ENCODE measurements around the gene ALOX15. TPM values are rescaled to one million over a fixed set of nuclear protein-coding genes. Genes with fewer than 3 reads are reported as not detected.
A peak's percentile ranks its signal among the peaks of the same experiment; 100 is the strongest.
"Not testable (repeated sequence)": the region's sequence is repeated elsewhere in the genome, so short reads cannot be mapped to it uniquely, and the experiment has no call there.

The ALOX15 gene
- total RNA-seq, 1 donor from 2014 or later = 1.7 TPM

GRCh38 chr17:4658478-4659305, 17.2 kb upstream of the ALOX15 start:
- H3K4me3 ChIP-seq = no peak overlapping the region
- no peaks in the 10 kb centered on the region for H3K4me1 ChIP-seq
- intact Hi-C loops (cut with DNase I) = no loop called here
- DNase-seq (peak; percentile 7), ATAC-seq (peak; percentile 27)
- H3K27ac ChIP-seq = no peak overlapping the region
- H3K9me3 ChIP-seq = no peaks in the 10 kb centered on the region
- no peaks in the 10 kb centered on the region for H3K36me3 ChIP-seq
- H3K27me3 ChIP-seq = peaks cover 6% of the 10 kb centered on the region
- TF ChIP-seq CTCF (IDR thresholded peaks at IDR 0.05) = no peak

GRCh38 chr17:4657678-4658077, 16.2 kb upstream of the ALOX15 start:
- Histone ChIP-seq H3K36me3 (no peaks in the 10 kb centered on the region), H3K4me1 (no peaks in the 10 kb centered on the region), H3K27me3 (no peaks in the 10 kb centered on the region), H3K4me3 (no peak overlapping the region), H3K27ac (no peak overlapping the region), H3K9me3 (no peaks in the 10 kb centered on the region)
- intact Hi-C loops (cut with DNase I) = no loop called here
- no peak for TF ChIP-seq CTCF (IDR thresholded peaks at IDR 0.05)
- DNase-seq (no peak), ATAC-seq (no peak)

GRCh38 chr17:4655933-4656332, 14.5 kb upstream of the ALOX15 start:
- H3K4me3 ChIP-seq; ATAC-seq; H3K27ac ChIP-seq; DNase-seq; H3K36me3 ChIP-seq; H3K4me1 ChIP-seq; H3K27me3 ChIP-seq; intact Hi-C loops (cut with DNase I); H3K9me3 ChIP-seq: not testable (repeated sequence)

GRCh38 chr17:4652997-4653396, 11.5 kb upstream of the ALOX15 start:
- H3K27ac ChIP-seq = no peak overlapping the region
- H3K4me1 ChIP-seq = peaks cover 11% of the 10 kb centered on the region
- ATAC-seq = no peak

GRCh38 chr17:4648741-4649140, 7.3 kb upstream of the ALOX15 start:
- Histone ChIP-seq H3K4me3 (no peak overlapping the region), H3K4me1 (peaks cover 11% of the 10 kb centered on the region), H3K36me3 (no peaks in the 10 kb centered on the region), H3K27me3 (peaks cover 12% of the 10 kb centered on the region), H3K9me3 (no peaks in the 10 kb centered on the region), H3K27ac (no peak overlapping the region)
- ATAC-seq (peak; percentile 45), DNase-seq (peak; percentile 2)
- intact Hi-C loops (cut with DNase I) = no loop called here
- no peak for TF ChIP-seq CTCF (IDR thresholded peaks at IDR 0.05)

More at GRCh38 chr17:4652997-4653396, 11.5 kb upstream of the ALOX15 start:
- Histone ChIP-seq H3K27me3 (peaks cover 6% of the 10 kb centered on the region), H3K36me3 (no peaks in the 10 kb centered on the region), H3K9me3 (no peaks in the 10 kb centered on the region), H3K4me3 (no peak overlapping the region)
- no peak for DNase-seq
- no peak for TF ChIP-seq CTCF (IDR thresholded peaks at IDR 0.05)
- intact Hi-C loops (cut with DNase I) = no loop called here

- H3K27ac ChIP-seq = no peak overlapping the region
- peak; percentile 88 for ATAC-seq
Observed at GRCh38 chr17:4645642-4646041, 4.2 kb upstream of the ALOX15 start.

More at GRCh38 chr17:4645642-4646041, 4.2 kb upstream of the ALOX15 start:
- no peaks in the 10 kb centered on the region for H3K9me3 ChIP-seq
- no peak overlapping the region for H3K4me3 ChIP-seq
- H3K27me3 ChIP-seq = peaks cover 25% of the 10 kb centered on the region
- H3K36me3 ChIP-seq = no peaks in the 10 kb centered on the region
- peak; percentile 64 for DNase-seq
- peaks cover 15% of the 10 kb centered on the region for H3K4me1 ChIP-seq
- intact Hi-C loops (cut with DNase I) = no loop called here
- TF ChIP-seq CTCF (IDR thresholded peaks at IDR 0.05) = no peak

Data from upper lobe of right lung (tissue), 1 donor.